ENCODE results near the gene CCDC170.
A peak's percentile ranks its signal among the peaks of the same experiment; 100 is the strongest.
"Not testable (repeated sequence)": the region's sequence is repeated elsewhere in the genome, so short reads cannot be mapped to it uniquely, and the experiment has no call there.

Gene CCDC170, protein sequence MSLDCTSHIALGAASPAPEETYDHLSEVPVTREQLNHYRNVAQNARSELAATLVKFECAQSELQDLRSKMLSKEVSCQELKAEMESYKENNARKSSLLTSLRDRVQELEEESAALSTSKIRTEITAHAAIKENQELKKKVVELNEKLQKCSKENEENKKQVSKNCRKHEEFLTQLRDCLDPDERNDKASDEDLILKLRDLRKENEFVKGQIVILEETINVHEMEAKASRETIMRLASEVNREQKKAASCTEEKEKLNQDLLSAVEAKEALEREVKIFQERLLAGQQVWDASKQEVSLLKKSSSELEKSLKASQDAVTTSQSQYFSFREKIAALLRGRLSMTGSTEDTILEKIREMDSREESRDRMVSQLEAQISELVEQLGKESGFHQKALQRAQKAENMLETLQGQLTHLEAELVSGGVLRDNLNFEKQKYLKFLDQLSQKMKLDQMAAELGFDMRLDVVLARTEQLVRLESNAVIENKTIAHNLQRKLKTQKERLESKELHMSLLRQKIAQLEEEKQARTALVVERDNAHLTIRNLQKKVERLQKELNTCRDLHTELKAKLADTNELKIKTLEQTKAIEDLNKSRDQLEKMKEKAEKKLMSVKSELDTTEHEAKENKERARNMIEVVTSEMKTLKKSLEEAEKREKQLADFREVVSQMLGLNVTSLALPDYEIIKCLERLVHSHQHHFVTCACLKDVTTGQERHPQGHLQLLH

DNA sequence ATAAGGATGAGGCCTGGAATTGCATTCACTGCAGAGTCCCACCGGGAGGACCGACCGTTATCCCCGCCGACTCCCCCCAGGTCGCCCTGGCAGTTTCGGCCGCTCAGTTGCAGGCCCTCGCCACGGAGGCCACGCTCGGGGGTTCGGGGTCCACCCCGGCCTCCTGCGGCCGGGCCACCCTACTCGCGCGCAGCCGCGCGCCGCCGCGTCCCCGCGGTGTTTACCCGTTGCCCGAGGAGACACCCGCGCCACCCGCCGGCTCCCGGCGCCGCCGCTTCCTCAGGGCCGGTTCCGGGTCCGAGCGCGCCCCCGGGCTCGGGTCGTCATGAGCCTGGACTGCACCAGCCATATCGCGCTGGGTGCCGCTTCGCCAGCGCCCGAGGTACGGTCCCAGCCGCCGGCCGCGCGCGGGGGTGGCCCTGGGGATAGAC is at the start of gene CCDC170:
TSS of gene CCDC170 (plus strand) at position 214 of the 431 bp plus-strand sequence. CDS start at position 326, 112 bp downstream.
- no peak for DNase-seq

DNA sequence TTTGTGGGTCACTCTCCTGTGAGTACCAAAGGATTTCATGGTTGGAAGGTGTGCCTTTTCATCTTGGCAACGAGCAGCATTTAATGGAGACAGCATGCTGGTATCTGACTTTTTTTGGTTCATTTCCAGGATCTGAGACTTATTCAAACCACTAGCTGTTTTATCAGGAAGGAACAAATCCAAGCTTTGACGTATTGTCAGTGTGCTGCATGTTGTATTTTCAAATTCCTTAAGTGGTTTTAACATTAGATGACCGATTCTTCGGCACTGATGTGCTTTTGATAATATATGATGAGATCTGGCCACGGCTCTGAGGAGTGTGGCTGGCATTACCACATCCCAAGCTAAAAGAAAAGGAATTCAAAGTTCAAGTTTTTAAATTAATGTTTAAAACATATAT is 48.3 kb upstream of the CCDC170 start:
- DNase-seq, result no peak

DNA sequence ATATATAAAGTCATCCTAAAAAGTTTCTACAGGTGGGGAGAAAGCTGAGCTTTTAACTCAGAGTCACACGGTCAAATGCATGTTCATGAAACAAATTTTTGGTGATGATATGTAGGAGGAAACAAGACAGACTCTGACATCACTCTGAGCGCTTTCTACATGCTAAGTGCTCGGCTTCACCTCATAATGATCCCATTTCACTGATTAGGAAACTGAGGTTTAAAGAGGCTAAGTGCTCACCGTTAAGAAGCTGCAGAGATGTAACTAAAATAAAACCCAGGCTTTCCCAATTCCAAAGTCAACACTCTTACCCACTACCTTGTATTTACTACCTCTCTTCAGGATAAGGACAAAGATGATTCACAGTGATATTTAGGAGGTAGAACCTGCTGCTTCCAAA is 46.6 kb upstream of the CCDC170 start:
- no peak for DNase-seq

DNA sequence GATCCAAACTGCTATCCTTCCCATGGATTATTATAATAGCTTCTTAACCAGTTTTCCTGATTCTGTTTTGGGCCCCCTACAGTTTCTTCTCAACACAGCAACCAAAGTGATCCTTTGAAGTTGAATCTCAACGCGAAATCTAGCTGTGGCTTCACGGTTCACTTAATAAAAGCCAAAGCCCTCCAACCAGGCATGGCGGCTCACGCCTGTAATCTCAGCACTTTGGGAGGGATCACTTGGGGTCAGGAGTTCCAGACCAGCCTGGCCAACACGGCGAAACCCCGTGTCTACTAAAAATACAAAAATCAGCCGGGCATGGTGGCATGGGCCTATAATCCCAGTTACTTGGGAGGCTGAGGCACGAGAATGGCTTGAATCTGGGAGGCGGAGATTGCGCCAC is 45.2 kb upstream of the CCDC170 start:
- no peak for DNase-seq

DNA sequence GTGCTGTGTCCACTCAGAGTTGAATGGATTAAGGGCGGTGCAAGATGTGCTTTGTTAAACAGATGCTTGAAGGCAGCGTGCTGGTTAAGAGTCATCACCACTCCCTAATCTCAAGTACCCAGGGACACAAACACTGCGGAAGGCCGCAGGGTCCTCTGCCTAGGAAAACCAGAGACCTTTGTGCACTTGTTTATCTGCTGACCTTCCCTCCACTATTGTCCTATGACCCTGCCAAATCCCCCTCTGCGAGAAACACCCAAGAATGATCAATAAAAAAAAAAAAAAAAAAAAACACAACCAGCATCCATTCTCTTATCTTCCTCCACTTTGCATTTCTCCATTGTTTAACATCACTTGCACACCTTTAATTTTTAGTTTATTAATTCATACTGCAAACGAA is 42.9 kb upstream of the CCDC170 start:
- DNase-seq, result not testable (repeated sequence)

DNA sequence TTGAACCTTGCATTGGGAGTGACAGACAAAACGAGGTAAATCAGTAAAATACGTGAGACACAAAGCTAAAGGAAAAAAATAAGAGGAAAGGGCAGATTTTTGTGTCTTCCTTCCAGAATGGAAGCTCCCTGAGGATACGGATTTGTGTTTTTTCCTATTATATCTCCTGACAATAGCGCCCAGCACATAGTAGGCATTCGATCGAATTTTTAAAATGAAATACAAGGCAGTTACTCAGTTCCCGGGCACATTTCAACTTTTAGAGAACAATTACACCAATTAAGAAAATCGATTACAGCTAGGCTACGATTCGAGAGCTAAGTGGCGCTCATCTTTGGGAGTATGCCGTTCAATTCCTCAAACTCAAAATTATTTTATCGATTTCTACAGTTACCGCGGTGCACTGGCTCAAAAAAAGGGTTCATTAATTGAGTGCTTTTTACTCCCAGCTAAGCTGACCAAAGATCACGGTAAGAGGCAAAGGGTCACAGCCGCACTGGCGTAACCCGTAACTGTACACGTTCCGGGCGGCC is 42.3 kb upstream of the CCDC170 start:
- no peak for DNase-seq

DNA sequence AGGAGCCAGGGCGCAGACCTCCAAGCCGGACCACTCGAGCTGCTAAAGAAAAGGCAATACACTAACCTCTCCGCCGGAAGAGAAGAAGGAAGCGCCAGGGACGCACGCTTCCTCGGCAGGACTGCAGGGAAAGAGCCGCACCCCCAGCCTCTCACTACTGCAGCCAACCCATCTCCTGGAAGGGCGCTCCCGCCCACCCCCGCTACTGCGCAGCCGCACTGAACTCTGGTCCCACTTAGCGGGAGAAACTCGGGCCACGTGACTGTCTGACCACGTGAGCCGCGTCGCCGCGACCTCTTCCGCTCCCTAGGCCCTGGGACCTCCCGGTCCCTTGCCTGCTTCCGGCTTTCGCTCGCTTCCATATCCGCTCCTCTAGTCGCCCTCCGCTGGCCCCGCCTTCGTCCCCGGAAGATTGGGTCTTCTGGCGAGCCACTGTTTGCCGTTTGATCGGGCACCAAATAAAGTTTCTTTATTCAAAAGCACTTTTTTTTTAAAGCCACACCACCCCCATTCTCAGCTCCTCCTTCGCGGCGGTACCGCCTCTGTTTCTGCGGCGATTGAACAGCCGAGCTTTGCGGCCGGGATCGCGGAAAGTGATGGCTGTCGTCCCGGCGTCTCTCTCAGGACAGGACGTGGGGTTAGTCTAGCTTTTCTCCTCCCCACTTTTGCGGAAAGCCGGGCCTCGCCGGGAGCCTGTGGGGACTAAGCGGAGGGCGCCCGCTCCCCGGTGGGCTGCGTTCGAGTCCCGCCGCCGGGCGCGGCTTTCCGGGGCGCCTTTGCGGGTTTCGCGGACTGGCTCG is 41.7 kb upstream of the CCDC170 start, which contains the start of gene RMND1:
TSS of gene RMND1 (minus strand) at position 177 of the 800 bp plus-strand sequence. CDS start 6,315 bp downstream, outside the sequence.
- peak; percentile 99 for DNase-seq

DNA sequence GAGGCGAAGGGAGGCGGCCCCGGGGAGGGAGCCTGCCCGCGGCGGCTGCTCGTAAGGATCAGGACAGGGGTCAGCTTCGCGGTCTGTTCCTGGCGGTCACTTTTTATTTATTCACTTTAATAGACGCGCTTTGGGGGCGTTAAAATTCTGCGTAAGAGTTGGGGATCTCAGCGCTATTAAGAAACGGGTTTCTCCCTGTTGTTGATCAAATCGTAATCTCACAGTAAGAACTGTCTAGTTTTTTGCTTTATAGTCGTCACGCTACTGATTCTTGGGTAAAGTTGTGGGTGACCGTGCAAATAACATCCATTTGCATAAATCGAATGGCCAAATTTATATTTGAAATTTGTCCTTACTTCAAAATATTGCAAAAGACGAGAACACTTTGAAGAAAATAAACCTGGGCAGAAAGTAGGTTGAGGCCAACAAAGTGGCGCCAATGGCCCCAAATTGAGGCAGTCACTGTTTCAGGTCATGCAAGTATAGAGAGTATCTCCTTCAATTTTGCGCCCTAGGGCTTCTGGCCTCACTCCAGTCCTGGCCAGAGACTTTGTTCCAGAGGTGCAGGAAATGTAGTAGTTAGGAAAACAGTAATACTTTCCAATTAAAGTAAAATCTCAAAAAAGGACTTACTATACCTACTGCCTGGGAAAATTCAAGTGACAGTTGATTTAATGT is 40.9 kb upstream of the CCDC170 start:
- DNase-seq, result no peak

DNA sequence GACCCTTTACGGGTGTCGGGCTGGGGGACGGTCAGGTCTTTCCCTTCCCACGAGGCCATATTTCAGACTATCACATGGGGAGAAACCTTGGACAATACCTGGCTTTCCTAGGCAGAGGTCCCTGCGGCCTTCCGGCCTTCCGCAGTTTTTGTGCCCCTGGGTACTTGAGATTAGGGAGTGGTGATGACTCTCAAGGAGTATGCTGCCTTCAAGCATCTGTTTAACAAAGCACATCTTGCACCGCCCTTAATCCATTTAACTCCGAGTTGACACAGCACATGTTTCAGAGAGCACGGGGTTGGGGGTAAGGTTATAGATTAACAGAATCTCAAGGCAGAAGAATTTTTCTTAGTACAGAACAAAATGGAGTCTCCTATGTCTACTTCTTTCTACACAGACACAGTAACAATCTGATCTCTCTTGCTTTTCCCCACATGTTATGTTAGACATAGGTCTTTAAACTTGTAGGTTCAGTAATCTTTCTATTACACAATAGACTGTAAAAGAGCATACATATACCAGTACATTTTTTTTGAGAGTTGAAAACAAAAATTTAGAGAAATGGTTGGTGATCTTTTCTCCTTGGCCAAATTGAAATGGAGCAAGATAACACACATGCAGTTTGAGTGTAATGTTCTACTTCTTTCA is 37.9 kb upstream of the CCDC170 start:
- not testable (repeated sequence) for DNase-seq

DNA sequence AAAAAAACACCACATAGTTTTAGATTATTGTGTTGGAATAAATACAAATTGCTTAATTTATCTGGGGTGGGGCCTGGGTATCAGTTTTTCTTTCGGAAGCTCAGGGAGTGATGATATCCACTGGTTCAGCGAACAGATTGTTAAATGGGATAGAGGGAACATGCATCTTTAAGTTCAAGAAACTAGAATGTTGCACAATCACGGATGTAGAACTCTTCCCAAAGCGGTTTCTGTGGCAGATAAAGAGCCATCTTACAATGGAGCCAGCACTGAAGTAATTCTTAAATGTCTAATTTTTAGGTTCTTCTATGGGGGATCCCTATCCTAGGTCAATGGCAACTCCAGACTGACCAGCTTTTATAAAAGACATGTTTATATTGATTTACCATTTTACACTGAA is 32.1 kb upstream of the CCDC170 start:
- DNase-seq, result no peak

DNA sequence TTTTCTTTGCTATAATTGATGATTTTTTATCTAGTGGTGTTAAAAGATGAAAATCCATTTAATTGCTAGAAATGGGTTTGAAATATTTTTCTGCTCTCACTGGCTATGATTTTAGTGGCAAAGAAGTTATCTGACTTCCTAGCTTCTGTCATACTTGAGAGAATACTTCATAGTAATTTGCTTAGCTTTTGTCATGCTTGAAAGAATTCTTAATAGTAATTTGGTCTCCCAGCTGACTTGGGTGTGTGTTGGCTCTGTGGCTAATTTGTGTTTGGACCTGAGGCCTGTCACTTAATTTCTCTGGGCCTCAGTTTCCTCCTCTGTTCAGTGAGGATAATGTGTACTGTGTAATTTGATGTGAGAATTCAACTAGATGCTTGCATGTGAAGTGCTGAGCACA is 29.1 kb upstream of the CCDC170 start:
- no peak for DNase-seq

DNA sequence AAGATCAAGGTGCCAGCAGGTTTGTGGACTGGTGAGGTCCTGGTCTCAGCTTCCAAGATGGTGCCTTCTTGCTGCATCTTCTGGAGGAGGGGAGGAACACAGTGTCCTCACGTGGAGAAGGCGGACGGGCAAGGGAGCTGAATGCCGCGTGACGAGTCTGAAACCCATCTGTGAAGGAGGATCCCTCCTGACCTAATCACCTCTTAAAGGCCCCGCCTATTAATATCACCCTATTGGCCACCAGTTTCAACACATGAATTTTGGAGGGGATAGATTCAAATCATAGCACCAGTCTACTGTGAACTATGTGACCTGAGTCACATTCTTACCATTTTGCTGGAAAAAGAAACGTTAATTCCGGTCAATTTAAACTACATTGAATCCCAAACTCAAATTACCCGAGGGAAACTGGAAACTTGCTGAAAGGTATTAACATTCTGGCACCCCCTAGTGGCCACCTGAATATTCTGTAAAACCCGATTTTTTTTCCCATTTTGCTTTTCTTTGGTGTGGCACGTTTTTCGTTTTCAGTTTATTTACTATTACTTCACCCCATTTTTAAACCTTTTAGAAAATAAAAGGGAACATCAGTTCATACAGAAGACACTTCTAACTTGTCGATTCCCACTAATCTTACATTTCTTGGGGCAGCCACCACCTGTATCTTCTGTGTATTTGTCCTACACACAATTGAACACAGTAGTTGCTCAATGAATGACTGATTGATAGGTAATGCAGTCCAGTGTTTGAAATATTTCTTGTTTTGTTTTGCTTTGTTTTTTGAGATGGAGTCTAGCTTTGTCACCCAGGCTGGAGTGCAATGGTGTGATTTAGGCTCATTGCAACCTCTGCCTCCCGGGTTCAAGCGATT is 17.9 kb upstream of the CCDC170 start:
- peak; percentile 34 for DNase-seq

DNA sequence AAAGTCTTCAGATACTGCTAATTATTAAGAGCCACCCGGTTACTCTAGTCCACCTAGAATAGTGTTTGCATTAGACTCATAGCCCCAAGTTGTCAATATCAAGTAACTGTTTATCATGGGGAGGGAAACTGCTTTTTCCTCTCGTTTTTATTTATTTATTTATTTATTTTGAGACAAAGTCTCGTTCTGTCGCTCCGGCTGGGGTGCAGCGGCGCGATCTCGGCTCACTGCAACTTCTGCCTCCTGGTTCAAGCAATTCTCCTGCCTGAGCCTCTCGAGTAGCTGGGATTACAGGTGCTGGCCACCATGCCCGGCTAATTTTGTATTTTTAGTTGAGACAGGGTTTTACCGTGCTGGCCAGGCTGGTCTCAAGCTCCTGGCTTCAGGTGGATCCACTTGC is 16.1 kb upstream of the CCDC170 start:
- DNase-seq, result no peak

DNA sequence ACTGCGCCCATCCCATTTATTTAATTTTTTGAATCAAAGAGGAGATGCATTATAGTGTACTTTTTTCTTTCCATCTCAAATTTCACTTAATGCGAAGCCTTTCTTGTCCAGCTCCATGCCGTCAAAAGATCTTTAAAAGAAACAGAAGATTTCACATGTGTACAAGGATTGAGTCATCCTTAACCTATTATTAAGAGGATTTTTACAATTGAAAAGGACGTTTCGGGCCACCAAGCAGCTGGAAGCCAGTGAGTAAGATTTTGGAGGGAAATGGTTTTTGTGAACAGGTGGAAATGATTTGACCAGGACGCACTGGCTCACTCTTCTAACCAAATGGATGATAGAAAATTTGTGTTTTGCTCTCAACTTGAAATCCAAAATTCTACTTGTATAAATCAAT is 15.1 kb upstream of the CCDC170 start:
- DNase-seq, result no peak

DNA sequence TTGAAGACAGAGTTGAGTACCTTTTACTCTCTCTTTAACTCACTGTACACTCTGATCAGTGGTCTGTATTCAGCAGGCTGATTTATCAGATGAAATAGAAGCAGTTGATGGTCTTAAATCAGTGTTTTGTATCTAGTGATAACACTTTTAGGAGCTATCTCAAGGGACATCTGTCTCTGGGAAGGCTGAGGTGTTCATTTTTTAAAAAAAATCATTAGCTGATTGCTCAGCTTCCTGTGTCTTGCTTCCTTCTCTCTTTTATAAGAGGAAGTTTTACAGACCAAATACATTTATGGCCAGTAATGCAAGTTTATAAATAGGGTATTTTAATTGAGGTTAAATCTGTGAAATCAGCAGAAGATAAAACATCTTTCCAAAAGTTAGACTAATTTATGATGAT is 12.0 kb upstream of the CCDC170 start:
- no peak for DNase-seq

DNA sequence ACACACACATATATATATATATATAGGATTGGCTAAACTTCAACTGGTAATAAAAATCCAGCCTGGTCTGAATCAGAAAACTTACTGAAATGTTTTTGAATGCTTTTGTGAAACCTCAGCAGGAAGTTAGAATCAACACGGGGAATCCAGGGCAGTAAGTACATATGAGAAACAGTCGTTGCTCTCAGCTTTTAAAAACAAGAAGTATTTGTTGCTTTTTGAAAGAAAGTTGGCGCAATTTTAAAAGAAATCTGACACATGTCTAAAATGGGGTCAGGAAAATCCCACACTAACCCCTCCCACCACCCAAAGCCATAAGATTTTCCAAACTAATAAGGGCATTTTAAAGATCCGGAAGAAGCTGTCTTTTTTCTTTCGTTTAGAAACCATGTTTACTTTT is 11.5 kb upstream of the CCDC170 start:
- no peak for DNase-seq

DNA sequence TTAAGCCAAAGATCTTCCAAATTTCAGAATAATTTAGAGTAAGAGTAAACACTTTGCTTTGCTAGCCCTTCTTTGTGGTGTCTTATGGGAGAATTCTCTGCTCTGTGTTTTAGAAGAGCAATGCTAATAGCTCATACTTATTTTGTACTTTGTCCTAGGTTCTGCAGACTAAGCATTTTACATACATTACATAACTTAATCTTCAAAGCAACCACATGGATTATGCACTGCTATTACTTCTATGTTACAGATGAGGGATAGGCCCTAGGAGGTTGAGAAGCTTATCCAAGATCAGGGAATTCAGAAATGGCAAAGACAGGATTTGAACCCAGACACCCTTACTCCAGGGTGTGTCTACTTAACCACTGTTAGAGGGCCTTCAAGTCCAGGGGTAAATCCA is 9.8 kb upstream of the CCDC170 start:
- no peak for DNase-seq

DNA sequence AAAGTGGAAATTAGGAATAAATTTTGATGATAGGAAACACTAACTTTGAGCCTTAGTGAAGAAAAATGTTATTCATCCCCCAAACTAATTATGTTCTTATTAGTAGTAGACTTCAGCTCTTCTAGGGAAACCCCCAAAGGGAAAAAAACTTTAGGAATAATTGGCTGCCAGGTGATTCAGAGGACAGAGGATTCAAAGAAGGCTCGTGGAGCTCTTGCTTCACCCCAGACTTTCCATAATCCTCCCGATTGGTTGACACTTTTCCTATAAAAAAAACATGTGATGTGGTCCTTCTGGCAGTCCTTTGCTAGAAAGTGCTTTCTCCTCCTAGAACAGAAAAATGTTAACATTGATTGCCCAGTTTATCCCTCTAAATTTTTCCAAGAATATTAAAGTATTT is 5.6 kb upstream of the CCDC170 start:
- DNase-seq, result no peak

DNA sequence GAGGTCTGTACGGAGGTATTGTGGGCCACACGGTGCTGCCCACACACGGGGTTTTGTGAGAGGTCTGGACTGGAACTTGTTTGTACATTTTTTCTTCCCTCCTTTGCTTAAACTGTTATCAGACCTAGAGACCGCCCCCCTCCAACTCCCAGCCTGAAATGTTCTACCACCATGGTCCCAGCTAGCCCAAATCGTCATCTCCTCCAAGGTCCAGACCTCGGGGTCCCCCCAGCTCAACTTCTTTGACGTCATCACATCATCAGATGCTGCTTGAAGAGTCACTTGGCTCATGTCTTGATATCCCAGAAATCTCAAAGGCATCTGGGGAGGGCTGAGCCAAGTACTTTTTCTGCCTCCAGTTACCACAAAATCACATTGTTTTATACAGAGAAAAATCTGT is 2.8 kb upstream of the CCDC170 start:
- DNase-seq, result no peak

DNA sequence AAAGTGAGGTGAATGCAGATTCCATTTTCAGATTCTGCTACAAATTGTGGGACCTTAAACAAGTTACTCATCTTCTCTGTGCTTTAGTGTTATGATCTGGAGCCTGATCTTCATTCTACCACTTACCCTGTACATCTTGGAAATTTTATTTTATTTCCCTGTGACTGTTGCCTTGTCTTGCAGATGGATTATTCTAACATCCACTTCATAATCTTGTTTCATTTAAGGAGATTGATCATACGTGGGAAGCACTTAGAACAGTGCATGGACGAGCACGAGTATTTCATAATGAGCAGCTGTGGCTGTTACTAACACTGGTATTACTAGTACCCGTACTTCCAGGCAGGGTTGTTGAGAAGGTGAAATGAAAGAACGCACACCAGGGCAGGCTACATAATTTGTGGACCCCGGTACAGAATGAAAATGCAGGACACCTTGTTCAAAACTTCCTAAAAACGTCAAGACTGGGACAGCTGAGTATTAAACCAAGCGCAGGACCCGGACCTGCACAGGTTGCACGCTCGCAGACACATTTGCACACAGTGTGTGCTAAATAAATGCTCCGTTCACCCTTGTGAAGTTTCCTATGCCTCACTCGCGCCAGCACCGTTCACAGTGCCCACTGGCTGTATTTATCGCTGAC is 535 bp upstream of the CCDC170 start:
- no peak for DNase-seq
